ENCODE measurements around the gene NAV3.

DNA sequence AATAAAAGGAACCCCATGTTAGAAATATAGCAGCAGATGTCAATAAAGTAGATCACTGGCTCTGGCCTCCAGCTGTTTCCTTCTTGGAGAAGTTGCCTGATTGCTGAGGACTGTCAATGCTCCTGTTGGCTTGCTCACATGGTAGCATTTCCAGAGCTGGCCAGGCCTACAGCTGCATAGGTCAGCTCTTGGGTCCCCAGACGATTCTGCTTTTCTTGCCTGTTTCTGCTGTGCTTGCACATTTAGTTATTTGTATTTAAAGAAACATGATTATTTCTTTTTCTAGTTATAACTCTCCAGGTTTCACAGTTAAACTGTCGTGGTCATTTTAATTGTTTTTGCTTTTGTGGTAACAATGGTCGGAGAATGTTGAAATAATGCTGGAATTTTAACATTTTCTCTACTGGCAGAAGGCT is 7.2 kb downstream of the NAV3 start:
- TF ChIP-seq, protein P1, sequence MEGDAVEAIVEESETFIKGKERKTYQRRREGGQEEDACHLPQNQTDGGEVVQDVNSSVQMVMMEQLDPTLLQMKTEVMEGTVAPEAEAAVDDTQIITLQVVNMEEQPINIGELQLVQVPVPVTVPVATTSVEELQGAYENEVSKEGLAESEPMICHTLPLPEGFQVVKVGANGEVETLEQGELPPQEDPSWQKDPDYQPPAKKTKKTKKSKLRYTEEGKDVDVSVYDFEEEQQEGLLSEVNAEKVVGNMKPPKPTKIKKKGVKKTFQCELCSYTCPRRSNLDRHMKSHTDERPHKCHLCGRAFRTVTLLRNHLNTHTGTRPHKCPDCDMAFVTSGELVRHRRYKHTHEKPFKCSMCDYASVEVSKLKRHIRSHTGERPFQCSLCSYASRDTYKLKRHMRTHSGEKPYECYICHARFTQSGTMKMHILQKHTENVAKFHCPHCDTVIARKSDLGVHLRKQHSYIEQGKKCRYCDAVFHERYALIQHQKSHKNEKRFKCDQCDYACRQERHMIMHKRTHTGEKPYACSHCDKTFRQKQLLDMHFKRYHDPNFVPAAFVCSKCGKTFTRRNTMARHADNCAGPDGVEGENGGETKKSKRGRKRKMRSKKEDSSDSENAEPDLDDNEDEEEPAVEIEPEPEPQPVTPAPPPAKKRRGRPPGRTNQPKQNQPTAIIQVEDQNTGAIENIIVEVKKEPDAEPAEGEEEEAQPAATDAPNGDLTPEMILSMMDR (conservative IDR thresholded peaks at IDR 0.05; ENCODE audit: low read depth, low read length) = no peak
- TF ChIP-seq EZH2 (IDR thresholded peaks at IDR 0.05; ENCODE audit: borderline replicate concordance, low read depth, low read length, poor library complexity, severe bottlenecking) = no peak

Measured in A673 (cell line).